GM12878 (cell line): ENCODE data around the gene RANBP9. TPM values are rescaled to one million over a fixed set of nuclear protein-coding genes. Genes with fewer than 3 reads are reported as not detected.

Source experiments
- ATAC-seq: fragments of 200-7000 bp; cut with Tn5 transposase; 3 replicates; pipeline ENCODE4 v1.9.1; 2020; ENCODE audit warnings: mild to moderate bottlenecking, moderate library complexity
- BruUV-seq: library from RNA; stranded (reverse); fragments of 400-500 nt; replicated peaks from 2 replicates; lab custom pipeline; 2021; lab: Mats Ljungman, UMichigan
- CTCF ChIA-PET: fragments of 300-600 bp; sonication (Branson Sonifier 250); formaldehyde crosslinking; extraction: SDS; loops from one replicate; lab custom pipeline; 2021; ENCODE audit warnings: inconsistent platforms; lab: Yijun Ruan, JAX
- POLR2A ChIA-PET: fragments of 350-600 bp; formaldehyde crosslinking; extraction: SDS; loops from one replicate; lab custom pipeline; 2021; ENCODE audit warnings: inconsistent platforms; lab: Charles Lee
- RAD21 ChIA-PET: fragments of 300-600 bp; sonication (Branson Sonifier 250); formaldehyde crosslinking; loops from one replicate; lab custom pipeline; 2023; ENCODE audit warnings: antibody characterized with exemption; ENCODE audit not compliant: unreplicated experiment; lab: Charles Lee
- SMC1A ChIA-PET: fragments of 300-600 bp; sonication (Branson Sonifier 250); formaldehyde crosslinking; loops from one replicate; lab custom pipeline; 2023; ENCODE audit not compliant: unreplicated experiment, uncharacterized antibody; lab: Charles Lee
- DNase-seq: peaks from one replicate; pipeline ENCODE4 v3.0.0-alpha.2; 2011; ENCODE audit warnings: low read depth, low spot score
- FAIRE-seq: peaks from 3 replicates; lab custom pipeline; 2011; peaks lifted over from hg19 to GRCh38; lab: Jason Lieb, UNC
- H2AFZ ChIP-seq: 2 replicates; pipeline ENCODE4 v1.6.0; 2011; ENCODE audit warnings: low read depth, low read length, control low read depth; ENCODE audit not compliant: control insufficient read depth
- H3K27ac ChIP-seq: 2 replicates; pipeline ENCODE4 v1.5.1; 2011; ENCODE audit warnings: control low read depth; ENCODE audit not compliant: control insufficient read depth, insufficient read depth
- H3K27me3 ChIP-seq, 2 experiments: replicated peaks in 1 of 2; 2 replicates each; pipeline versions ENCODE4 v1.6.0 to v1.6.1; 2011; ENCODE audit warnings: low read length in 1 of 2; ENCODE audit not compliant: control insufficient read depth in 2 of 2, insufficient read depth in 2 of 2
- H3K36me3 ChIP-seq, 2 experiments: 2 replicates each; pipeline ENCODE4 v1.5.1; 2011; ENCODE audit warnings: low read length in 1 of 2; ENCODE audit not compliant: control insufficient read depth in 2 of 2, insufficient read depth in 2 of 2
- H3K4me1 ChIP-seq: 2 replicates; pipeline ENCODE4 v1.6.1; 2011; ENCODE audit warnings: mild to moderate bottlenecking, low read length, moderate library complexity, mixed read lengths; ENCODE audit not compliant: control insufficient read depth, insufficient read depth
- H3K4me2 ChIP-seq: 2 replicates; pipeline ENCODE4 v1.6.0; 2011; ENCODE audit warnings: control low read depth; ENCODE audit not compliant: control insufficient read depth, insufficient read depth
- H3K4me3 ChIP-seq: fragments of 200-600 bp; sonication (generic); 2 replicates; pipeline ENCODE4 v1.5.1; 2016
- H3K79me2 ChIP-seq: 2 replicates; pipeline ENCODE4 v1.6.0; 2011; ENCODE audit warnings: low read length; ENCODE audit not compliant: control insufficient read depth, insufficient read depth
- H3K9ac ChIP-seq: 2 replicates; pipeline ENCODE4 v1.8.0; 2011; ENCODE audit warnings: low read length, control low read depth, mixed read lengths; ENCODE audit not compliant: control insufficient read depth, insufficient read depth
- H3K9me3 ChIP-seq: replicated peaks from 3 replicates; pipeline ENCODE4 v1.5.1; 2011; ENCODE audit warnings: mild to moderate bottlenecking, low read length; ENCODE audit not compliant: control insufficient read depth, insufficient read depth
- H4K20me1 ChIP-seq: 2 replicates; pipeline ENCODE4 v1.6.0; 2011; ENCODE audit not compliant: control insufficient read depth, insufficient read depth
- POLR2A ChIP-seq: IDR thresholded peaks from 2 replicates; pipeline ENCODE4 v1.6.1; 2011; ENCODE audit warnings: low read depth, mild to moderate bottlenecking, low read length
- POLR2AphosphoS2 ChIP-seq: IDR thresholded peaks from 2 replicates; pipeline ENCODE4 v1.6.1; 2011; ENCODE audit warnings: low read depth, mild to moderate bottlenecking, low read length, improper control_type of control experiment, moderate library complexity
- ZNF622 ChIP-seq: fragments of 450-650 bp; IDR thresholded peaks from 2 replicates; pipeline ENCODE4 v1.6.1; 2017; ENCODE audit warnings: mild to moderate bottlenecking, inconsistent platforms
- WGBS: methylation state at CpG from one replicate; pipeline ENCODE4 v1.1.6; 2016; ENCODE audit warnings: low lambda C conversion rate; ENCODE audit not compliant: insufficient replicate concordance, insufficient coverage; ENCODE audit errors: missing lambda C conversion rate; 5-methylcytosine and 5-hydroxymethylcytosine counted together
- in situ Hi-C: fragments of 300-500 bp; cut with MboI; formaldehyde crosslinking; loops from 9 replicates; pipeline ENCODE4 v1.14.3; 2018; ENCODE audit warnings: mixed read lengths
- intact Hi-C: fragments of 100-400 bp; cut with micrococcal nuclease; formaldehyde crosslinking; loops from one replicate; pipeline ENCODE4 v1.14.2; 2022; ENCODE audit not compliant: unreplicated experiment
- polyA plus RNA-seq, 11 experiments: library from polyadenylated mRNA; depleted of rRNA in 4 of 11; unstranded in 6 of 11; stranded (reverse) in 5 of 11; fragments of >200 nt; fragmentation: Nextera tagmentation in 4 of 11; fragmentation: Illumina TruSeq in 1 of 11; extraction: Ambion mirVana in 4 of 11; extraction: Trizol in 1 of 11; gene quantifications; 1 replicate in 1 of 11; 2 replicates in 10 of 11; pipeline versions ENCODE4 v1.2.1 to v1.2.3, GENCODE V29; 2011 to 2016; ENCODE audit warnings: inconsistent platforms in 2 of 11, missing spikeins in 2 of 11, low read depth in 1 of 11
- total RNA-seq, 4 experiments: library from RNA; depleted of rRNA in 3 of 4; stranded (reverse); fragments of >200 nt in 3 of 4; fragmentation: Illumina TruSeq in 1 of 4; extraction: Trizol in 1 of 4; gene quantifications; 2 replicates each; pipeline versions ENCODE4 v1.2.1 to v1.2.3, GENCODE V29; 2013 to 2021
- TF ChIP-seq, protein P1 (sequence below): IDR thresholded peaks from 2 replicates; pipeline ENCODE4 v1.6.1; 2011; ENCODE audit warnings: mild to moderate bottlenecking, low read depth, low read length, moderate library complexity; ENCODE audit not compliant: insufficient replicate concordance
- TF ChIP-seq, protein P2 (sequence below): fragments of 450-650 bp; IDR thresholded peaks from 2 replicates; pipeline ENCODE4 v1.6.1; 2017; ENCODE audit warnings: mild to moderate bottlenecking, moderate library complexity

RANBP9 gene
- total and polyA plus RNA-seq, 10 of the 15 experiments (the other 5 are each of a cell fraction or from before 2014, with no cell fraction given) = 3.7 to 43.1 (median 16.2) TPM

DNA sequence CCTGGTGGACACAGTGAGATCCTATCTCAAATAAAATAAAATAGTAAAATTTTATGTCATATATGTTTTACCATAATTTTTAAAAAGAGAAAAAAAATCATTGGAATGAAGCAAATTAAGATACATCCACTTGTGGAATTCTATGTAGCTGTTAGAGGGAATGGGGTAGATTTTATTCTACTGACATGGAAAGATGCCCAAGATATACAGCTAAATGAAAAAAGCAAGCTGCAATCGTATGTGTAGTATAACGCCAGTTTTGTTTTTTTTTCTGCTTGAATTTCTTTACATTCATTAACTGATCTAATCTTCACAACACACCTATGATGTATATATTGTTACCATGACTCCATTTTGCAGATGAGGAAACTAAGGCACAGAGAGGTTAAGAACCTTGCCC is 23.4 kb upstream of the RANBP9 start:
- TF ChIP-seq POLR2AphosphoS2 (no peak), ZNF622 (no peak), POLR2A (no peak)
- TF ChIP-seq, protein P1, sequence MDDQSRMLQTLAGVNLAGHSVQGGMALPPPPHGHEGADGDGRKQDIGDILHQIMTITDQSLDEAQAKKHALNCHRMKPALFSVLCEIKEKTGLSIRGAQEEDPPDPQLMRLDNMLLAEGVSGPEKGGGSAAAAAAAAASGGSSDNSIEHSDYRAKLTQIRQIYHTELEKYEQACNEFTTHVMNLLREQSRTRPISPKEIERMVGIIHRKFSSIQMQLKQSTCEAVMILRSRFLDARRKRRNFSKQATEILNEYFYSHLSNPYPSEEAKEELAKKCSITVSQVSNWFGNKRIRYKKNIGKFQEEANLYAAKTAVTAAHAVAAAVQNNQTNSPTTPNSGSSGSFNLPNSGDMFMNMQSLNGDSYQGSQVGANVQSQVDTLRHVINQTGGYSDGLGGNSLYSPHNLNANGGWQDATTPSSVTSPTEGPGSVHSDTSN = no peak
- TF ChIP-seq, protein P2, sequence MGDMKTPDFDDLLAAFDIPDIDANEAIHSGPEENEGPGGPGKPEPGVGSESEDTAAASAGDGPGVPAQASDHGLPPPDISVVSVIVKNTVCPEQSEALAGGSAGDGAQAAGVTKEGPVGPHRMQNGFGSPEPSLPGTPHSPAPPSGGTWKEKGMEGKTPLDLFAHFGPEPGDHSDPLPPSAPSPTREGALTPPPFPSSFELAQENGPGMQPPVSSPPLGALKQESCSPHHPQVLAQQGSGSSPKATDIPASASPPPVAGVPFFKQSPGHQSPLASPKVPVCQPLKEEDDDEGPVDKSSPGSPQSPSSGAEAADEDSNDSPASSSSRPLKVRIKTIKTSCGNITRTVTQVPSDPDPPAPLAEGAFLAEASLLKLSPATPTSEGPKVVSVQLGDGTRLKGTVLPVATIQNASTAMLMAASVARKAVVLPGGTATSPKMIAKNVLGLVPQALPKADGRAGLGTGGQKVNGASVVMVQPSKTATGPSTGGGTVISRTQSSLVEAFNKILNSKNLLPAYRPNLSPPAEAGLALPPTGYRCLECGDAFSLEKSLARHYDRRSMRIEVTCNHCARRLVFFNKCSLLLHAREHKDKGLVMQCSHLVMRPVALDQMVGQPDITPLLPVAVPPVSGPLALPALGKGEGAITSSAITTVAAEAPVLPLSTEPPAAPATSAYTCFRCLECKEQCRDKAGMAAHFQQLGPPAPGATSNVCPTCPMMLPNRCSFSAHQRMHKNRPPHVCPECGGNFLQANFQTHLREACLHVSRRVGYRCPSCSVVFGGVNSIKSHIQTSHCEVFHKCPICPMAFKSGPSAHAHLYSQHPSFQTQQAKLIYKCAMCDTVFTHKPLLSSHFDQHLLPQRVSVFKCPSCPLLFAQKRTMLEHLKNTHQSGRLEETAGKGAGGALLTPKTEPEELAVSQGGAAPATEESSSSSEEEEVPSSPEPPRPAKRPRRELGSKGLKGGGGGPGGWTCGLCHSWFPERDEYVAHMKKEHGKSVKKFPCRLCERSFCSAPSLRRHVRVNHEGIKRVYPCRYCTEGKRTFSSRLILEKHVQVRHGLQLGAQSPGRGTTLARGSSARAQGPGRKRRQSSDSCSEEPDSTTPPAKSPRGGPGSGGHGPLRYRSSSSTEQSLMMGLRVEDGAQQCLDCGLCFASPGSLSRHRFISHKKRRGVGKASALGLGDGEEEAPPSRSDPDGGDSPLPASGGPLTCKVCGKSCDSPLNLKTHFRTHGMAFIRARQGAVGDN = no peak
- 65% methylated on average over 2 of the region's 2 CpGs for WGBS
- Histone ChIP-seq H3K27me3 (peaks cover 0 to 4% of the 10 kb centered on the region in 2 experiments; a peak in 2 of 4 replicates), H3K27ac (no peak overlapping the region), H3K4me1 (no peaks in the 10 kb centered on the region), H3K9me3 (no peaks in the 10 kb centered on the region), H3K36me3 (no peaks in the 10 kb centered on the region), H3K79me2 (no peaks in the 10 kb centered on the region), H3K9ac (no peak overlapping the region), H3K4me3 (no peak overlapping the region), H4K20me1 (no peaks in the 10 kb centered on the region), H2AFZ (no peak overlapping the region), H3K4me2 (no peak overlapping the region)
- no TSS peak for BruUV-seq
- in situ Hi-C loops (no loop called here), intact Hi-C loops (no loop called here)
- RAD21 ChIA-PET = no interaction called here
- DNase-seq (no peak), FAIRE-seq (no peak), ATAC-seq (no peak)
- CTCF ChIA-PET = interaction anchor here (1.1 kb wide), 1 partner anchor 26 kb away, joined by 3 read pairs; no protein-coding TSS in a partner anchor
- POLR2A ChIA-PET = interaction anchor here (0.6 kb wide), 1 partner anchor 40 kb away, joined by 4 read pairs; no protein-coding TSS in a partner anchor
- SMC1A ChIA-PET = no interaction called here
